Measurements from ENCODE around the gene MRTFA. TPM values are rescaled to one million over a fixed set of nuclear protein-coding genes. Genes with fewer than 3 reads are reported as not detected.

MRTFA gene
- total and polyA plus RNA-seq, 2 of the 13 experiments (the other 11 are each of a cell fraction or from before 2014, with no cell fraction given), result 2.4 to 8.2 TPM

GRCh38 chr22:40588726-40589125, 47.8 kb downstream of the MRTFA start (continued):
- TF ChIP-seq NCOR1 (IDR thresholded peaks at IDR 0.05; ENCODE audit: borderline replicate concordance, low read length) (peak; percentile 61; the same call in 1 of the 2 replicates), ZNF615 (CRISPR knock-in tag; IDR thresholded peaks at IDR 0.05; ENCODE audit: borderline replicate concordance) (no peak), AGO2 (optimal IDR thresholded peaks at IDR 0.05; ENCODE audit: low read depth, low read length) (no peak), ZKSCAN5 (CRISPR knock-in tag; IDR thresholded peaks at IDR 0.05) (no peak), PRDM4 (CRISPR knock-in tag; IDR thresholded peaks at IDR 0.05; ENCODE audit: borderline replicate concordance) (no peak), ATF4 (CRISPR knock-in tag; IDR thresholded peaks at IDR 0.05) (0 out of 4 replicates have a peak, but pooled peaks of 1 of the 2 experiments have one; percentile 42), ZNF792 (CRISPR knock-in tag; IDR thresholded peaks at IDR 0.05) (peak; percentile 63; the same call in 1 of the 2 replicates), FOSL1 (CRISPR knock-in tag; IDR thresholded peaks at IDR 0.05; ENCODE audit: borderline replicate concordance) (no peak), SIX1 (CRISPR knock-in tag; IDR thresholded peaks at IDR 0.05; ENCODE audit: borderline replicate concordance) (0 out of 2 replicates have a peak, but pooled peaks have one; percentile 31), ZNF317 (CRISPR knock-in tag; IDR thresholded peaks at IDR 0.05) (0 out of 2 replicates have a peak, but pooled peaks have one; percentile 16), EED (CRISPR knock-in tag; IDR thresholded peaks at IDR 0.05) (no peak), PLRG1 (conservative IDR thresholded peaks at IDR 0.05) (no peak)
- TF ChIP-seq, protein P1, sequence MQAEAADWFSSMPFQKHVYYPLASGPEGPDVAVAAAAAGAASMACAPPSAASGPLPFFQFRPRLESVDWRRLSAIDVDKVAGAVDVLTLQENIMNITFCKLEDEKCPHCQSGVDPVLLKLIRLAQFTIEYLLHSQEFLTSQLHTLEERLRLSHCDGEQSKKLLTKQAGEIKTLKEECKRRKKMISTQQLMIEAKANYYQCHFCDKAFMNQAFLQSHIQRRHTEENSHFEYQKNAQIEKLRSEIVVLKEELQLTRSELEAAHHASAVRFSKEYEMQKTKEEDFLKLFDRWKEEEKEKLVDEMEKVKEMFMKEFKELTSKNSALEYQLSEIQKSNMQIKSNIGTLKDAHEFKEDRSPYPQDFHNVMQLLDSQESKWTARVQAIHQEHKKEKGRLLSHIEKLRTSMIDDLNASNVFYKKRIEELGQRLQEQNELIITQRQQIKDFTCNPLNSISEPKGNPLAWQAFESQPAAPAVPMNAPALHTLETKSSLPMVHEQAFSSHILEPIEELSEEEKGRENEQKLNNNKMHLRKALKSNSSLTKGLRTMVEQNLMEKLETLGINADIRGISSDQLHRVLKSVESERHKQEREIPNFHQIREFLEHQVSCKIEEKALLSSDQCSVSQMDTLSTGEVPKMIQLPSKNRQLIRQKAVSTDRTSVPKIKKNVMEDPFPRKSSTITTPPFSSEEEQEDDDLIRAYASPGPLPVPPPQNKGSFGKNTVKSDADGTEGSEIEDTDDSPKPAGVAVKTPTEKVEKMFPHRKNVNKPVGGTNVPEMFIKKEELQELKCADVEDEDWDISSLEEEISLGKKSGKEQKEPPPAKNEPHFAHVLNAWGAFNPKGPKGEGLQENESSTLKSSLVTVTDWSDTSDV (CRISPR knock-in tag; IDR thresholded peaks at IDR 0.05), result no peak
- TF ChIP-seq, protein P2, sequence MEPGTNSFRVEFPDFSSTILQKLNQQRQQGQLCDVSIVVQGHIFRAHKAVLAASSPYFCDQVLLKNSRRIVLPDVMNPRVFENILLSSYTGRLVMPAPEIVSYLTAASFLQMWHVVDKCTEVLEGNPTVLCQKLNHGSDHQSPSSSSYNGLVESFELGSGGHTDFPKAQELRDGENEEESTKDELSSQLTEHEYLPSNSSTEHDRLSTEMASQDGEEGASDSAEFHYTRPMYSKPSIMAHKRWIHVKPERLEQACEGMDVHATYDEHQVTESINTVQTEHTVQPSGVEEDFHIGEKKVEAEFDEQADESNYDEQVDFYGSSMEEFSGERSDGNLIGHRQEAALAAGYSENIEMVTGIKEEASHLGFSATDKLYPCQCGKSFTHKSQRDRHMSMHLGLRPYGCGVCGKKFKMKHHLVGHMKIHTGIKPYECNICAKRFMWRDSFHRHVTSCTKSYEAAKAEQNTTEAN (CRISPR knock-in tag; conservative IDR thresholded peaks at IDR 0.05), result 0 out of 2 replicates have a peak, but pooled peaks have one; percentile 29
- TF ChIP-seq, protein P3, sequence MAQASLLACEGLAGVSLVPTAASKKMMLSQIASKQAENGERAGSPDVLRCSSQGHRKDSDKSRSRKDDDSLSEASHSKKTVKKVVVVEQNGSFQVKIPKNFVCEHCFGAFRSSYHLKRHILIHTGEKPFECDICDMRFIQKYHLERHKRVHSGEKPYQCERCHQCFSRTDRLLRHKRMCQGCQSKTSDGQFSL (CRISPR knock-in tag; IDR thresholded peaks at IDR 0.05), result no peak
- TF ChIP-seq, protein P4, sequence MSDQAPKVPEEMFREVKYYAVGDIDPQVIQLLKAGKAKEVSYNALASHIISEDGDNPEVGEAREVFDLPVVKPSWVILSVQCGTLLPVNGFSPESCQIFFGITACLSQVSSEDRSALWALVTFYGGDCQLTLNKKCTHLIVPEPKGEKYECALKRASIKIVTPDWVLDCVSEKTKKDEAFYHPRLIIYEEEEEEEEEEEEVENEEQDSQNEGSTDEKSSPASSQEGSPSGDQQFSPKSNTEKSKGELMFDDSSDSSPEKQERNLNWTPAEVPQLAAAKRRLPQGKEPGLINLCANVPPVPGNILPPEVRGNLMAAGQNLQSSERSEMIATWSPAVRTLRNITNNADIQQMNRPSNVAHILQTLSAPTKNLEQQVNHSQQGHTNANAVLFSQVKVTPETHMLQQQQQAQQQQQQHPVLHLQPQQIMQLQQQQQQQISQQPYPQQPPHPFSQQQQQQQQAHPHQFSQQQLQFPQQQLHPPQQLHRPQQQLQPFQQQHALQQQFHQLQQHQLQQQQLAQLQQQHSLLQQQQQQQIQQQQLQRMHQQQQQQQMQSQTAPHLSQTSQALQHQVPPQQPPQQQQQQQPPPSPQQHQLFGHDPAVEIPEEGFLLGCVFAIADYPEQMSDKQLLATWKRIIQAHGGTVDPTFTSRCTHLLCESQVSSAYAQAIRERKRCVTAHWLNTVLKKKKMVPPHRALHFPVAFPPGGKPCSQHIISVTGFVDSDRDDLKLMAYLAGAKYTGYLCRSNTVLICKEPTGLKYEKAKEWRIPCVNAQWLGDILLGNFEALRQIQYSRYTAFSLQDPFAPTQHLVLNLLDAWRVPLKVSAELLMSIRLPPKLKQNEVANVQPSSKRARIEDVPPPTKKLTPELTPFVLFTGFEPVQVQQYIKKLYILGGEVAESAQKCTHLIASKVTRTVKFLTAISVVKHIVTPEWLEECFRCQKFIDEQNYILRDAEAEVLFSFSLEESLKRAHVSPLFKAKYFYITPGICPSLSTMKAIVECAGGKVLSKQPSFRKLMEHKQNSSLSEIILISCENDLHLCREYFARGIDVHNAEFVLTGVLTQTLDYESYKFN (CRISPR knock-in tag; conservative IDR thresholded peaks at IDR 0.05), result peak; percentile 76

Measured in HepG2 (cell line).